PC-9 (cell line): ENCODE results near the gene MAGEA2.
"Not testable (repeated sequence)": the region's sequence is repeated elsewhere in the genome, so short reads cannot be mapped to it uniquely, and the experiment has no call there.

Experiments
- EZH2 ChIP-seq: fragments of 200-600 bp; sonication (generic); IDR thresholded peaks from 2 replicates; pipeline ENCODE4 v1.8.0; 2017; ENCODE audit warnings: antibody characterized with exemption, low read depth
- TF ChIP-seq, protein P1 (sequence below): fragments of 200-600 bp; sonication (generic); conservative IDR thresholded peaks from 2 replicates; pipeline ENCODE4 v1.6.1; 2017; ENCODE audit warnings: mixed run types, antibody characterized with exemption, mild to moderate bottlenecking, moderate library complexity

DNA sequence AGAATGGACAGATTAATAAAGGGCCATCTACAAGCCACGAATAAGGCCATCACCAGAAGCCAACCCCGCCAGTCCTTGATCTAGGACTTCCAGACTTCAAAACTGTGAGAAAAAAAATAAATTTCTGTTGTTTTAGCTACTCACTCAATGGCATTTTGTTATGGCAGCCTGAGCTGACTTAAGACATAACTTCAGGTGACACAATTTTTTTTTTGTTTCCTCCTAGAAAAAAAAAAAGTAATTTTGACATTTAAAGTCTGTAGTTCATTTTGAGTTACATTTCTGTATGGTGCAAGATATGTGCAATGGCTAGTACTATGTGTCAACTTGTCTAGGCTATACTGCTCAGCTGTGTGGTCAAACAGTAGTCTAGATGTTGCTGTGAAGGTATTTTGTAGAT lies 5.3 kb upstream of the MAGEA2 start, which contains the start of gene CSAG3:
- TF ChIP-seq, protein P1, sequence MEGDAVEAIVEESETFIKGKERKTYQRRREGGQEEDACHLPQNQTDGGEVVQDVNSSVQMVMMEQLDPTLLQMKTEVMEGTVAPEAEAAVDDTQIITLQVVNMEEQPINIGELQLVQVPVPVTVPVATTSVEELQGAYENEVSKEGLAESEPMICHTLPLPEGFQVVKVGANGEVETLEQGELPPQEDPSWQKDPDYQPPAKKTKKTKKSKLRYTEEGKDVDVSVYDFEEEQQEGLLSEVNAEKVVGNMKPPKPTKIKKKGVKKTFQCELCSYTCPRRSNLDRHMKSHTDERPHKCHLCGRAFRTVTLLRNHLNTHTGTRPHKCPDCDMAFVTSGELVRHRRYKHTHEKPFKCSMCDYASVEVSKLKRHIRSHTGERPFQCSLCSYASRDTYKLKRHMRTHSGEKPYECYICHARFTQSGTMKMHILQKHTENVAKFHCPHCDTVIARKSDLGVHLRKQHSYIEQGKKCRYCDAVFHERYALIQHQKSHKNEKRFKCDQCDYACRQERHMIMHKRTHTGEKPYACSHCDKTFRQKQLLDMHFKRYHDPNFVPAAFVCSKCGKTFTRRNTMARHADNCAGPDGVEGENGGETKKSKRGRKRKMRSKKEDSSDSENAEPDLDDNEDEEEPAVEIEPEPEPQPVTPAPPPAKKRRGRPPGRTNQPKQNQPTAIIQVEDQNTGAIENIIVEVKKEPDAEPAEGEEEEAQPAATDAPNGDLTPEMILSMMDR = not testable (repeated sequence)
- TF ChIP-seq EZH2 = not testable (repeated sequence)
